GM19372 (cell line): Measurements from ENCODE around the gene FRYL.
A peak's percentile ranks its signal among the peaks of the same experiment; 100 is the strongest.

Experiments
- ATAC-seq: cut with Tn5 transposase; IDR thresholded peaks from one replicate; pipeline ENCODE4 v1.9.1; 2021; ENCODE audit warnings: mild to moderate bottlenecking, low read depth, moderate library complexity; ENCODE audit not compliant: unreplicated experiment

Gene FRYL

GRCh38 chr4:48634688-48635308 is 145.3 kb downstream of the FRYL start:
- no peak for ATAC-seq

GRCh38 chr4:48633657-48634056 is 146.4 kb downstream of the FRYL start:
- no peak for ATAC-seq

- ATAC-seq: no peak
These were observed 150.6 kb downstream of the FRYL start for GRCh38 chr4:48629458-48629857.

GRCh38 chr4:48623182-48623780 is 156.8 kb downstream of the FRYL start:
- ATAC-seq: no peak

- no peak for ATAC-seq
These were observed 159.2 kb downstream of the FRYL start for GRCh38 chr4:48620831-48621230.

- ATAC-seq: no peak
These were observed 160.0 kb downstream of the FRYL start for GRCh38 chr4:48620093-48620492.

- ATAC-seq: no peak
These were observed 175.6 kb downstream of the FRYL start for GRCh38 chr4:48604527-48604926.

GRCh38 chr4:48604041-48604440 is 176.0 kb downstream of the FRYL start:
- ATAC-seq: no peak

GRCh38 chr4:48603366-48604003 is 176.6 kb downstream of the FRYL start:
- no peak for ATAC-seq

GRCh38 chr4:48602763-48603162 is 177.3 kb downstream of the FRYL start:
- ATAC-seq: no peak

- no peak for ATAC-seq
These were observed 177.9 kb downstream of the FRYL start for GRCh38 chr4:48602222-48602621.

GRCh38 chr4:48596336-48596735 is 183.7 kb downstream of the FRYL start:
- no peak for ATAC-seq

GRCh38 chr4:48594180-48594579 is 185.9 kb downstream of the FRYL start:
- ATAC-seq: no peak

GRCh38 chr4:48591372-48591771 is 188.7 kb downstream of the FRYL start:
- no peak for ATAC-seq

- ATAC-seq: no peak
These were observed 189.2 kb downstream of the FRYL start for GRCh38 chr4:48590884-48591283.

- no peak for ATAC-seq
These were observed 191.0 kb downstream of the FRYL start for GRCh38 chr4:48589098-48589445.

GRCh38 chr4:48588230-48589097 is 191.6 kb downstream of the FRYL start:
- ATAC-seq: no peak

GRCh38 chr4:48585401-48585800 is 194.7 kb downstream of the FRYL start:
- ATAC-seq: no peak

GRCh38 chr4:48578132-48578968 is 201.7 kb downstream of the FRYL start:
- peak; percentile 67 for ATAC-seq

GRCh38 chr4:48575964-48576363 is 204.1 kb downstream of the FRYL start:
- ATAC-seq: no peak
